Stimulated activated CD8-positive, alpha-beta memory T cell treated with anti-CD3 and anti-CD28 coated beads, Interleukin-7, amount 100 ng/mL, for 24 hours (primary cell): Measurements from ENCODE around the gene PPIL1.

Source experiments
- DNase-seq: peaks from one replicate; pipeline ENCODE4 v3.0.0-alpha.2; 2020; ENCODE audit warnings: low read depth

The PPIL1 gene

DNA sequence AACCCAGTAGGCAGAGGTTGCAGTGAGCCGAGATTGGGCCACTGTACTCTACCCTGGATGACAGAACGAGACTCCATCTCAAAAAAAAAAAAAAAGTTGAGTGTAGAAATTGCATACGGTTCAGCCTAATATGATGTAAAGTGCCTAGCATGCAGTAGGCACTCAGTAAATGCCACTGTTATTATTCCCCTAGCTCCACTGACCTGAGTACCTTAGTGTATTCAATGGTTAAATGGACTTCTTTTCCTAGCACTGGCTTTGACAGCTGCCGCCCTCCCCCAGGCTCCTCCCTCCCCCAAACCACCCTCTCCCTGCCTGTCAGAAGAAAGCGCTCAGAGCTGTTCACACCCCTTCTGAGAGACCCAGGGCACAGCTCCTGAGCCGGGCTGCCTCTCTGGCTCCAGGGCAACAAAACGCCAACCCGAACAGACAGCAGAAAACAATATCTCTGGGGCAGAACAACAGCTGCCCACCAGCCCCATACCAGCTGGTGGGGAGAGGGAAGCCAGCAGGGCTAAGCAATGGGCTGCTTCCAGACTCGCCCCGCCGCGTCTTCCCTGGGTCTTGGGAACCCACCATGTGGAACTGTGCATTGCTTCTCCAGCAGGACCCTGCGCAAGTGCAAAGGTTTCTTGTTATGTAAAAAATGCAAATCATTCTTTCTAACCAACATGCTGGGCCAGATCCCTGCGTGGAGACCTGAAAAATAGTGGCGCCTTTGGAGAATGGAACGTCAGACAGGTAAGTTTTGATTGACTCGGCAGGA is 39.8 kb downstream of the PPIL1 start:
- no peak for DNase-seq

DNA sequence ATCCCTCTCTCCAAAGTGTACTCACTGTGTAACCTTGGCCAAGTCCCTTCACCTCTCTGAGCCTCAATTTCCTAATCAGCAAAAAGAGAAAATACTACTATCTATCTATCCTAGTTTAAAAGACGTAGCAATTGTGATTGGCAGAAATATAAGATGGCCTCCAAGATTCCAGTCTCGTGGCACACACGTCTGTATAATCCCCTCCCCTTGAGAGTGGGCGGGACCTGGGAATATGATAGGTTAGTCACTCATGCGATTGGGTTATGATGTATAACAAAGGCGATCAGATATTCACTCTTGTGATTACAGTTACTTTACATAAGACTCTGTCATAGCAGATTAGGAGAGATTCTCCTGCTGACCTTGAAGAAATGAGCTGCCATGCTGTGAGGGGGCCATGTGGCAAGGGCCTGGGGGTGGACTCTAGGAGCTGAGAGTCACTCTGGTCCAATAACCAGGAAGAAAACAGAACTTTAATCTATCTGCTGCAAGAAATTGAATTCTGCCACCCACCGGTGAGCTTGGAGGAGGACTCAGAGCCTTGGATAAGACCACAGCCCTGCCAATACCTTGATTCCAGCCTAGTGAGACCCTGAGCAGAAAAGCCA is 41.3 kb downstream of the PPIL1 start:
- DNase-seq: no peak

GRCh38 chr6:36832313-36832712 is 42.3 kb downstream of the PPIL1 start:
- no peak for DNase-seq

- DNase-seq: no peak
Observed at GRCh38 chr6:36830577-36830976, 44.0 kb downstream of the PPIL1 start.

DNA sequence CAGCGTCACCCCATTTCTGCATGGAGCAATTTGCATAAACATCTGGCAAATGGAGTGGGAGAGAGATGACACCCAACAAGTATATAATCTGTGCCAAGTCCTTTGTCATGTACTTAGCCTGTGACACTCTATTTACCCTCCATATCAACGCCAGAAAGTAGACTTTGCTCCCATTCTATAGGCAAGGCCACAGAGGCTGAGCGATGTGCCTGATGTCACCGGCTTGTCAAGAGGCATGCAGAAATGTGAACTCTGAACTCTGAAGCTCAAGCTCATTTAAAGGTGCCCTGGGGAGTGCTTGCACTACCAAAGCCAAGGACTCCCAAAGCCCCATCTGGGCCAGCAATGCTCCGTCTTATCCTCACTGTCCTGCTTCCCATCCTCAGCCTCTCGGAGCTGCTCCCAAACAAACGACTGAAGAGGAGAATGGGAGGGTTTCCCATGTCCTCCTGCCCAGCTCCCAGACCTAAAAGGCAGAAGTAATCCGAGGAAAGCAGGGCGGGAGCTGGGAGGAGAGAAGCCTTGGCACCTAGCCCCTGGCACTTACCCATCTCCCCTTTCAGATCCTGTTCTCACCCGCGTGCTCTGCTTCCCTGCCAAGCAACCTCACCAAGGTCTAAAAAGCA is 44.6 kb downstream of the PPIL1 start:
- no peak for DNase-seq

- no peak for DNase-seq
Observed at GRCh38 chr6:36827261-36828079, 47.1 kb downstream of the PPIL1 start.

DNA sequence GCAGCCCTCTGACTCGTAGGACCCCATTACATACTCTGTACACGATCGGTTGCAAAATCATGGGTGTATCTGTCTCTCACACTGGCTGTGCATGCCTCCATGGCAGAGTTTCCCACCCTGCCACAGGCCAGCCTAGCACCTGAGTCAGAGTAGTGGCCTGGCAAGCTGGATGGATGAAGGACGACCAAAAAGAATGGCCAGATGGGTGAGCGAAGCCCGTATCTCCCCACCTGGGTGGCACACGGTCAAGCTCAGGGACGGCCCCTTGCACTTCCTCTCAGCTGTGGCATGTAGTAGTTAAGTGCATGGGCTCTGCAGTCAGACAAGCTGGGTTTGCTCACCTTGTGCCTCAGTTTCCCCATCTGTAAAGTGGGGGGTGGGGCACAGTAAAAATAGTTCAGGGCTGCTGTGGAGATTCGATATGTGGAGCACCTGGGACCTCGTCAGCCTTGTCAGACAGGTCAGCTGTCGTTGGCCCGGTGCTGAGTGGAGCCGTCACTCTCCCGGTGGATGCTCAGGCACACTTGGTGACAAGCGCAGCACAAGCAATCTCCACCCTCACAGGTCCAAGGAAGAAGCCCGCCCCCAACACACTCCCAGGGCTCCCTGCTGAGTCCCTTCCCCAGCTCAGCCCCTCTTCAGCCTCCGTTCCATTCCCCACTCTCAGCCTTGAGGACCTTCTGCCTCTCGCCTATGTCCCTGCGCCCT is 47.9 kb downstream of the PPIL1 start:
- no peak for DNase-seq

DNA sequence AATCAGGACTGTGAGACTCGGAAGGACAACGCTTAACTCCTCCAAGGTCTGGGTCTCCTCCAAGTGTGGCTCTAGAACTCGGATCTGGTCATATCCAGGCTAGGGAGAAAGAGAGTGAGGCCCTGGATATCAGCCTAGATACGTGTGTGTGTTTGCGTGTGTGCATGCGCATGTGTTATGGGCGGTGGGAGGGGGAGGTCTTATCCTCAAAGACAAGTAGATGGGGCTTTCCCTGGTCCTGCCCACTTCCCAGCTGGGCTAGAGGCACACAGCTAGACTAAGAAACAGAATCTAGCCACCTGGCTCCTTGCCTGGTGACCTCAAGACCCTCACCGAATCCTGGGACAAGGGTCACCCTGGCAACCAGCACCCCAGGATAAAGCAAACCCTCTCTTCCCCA is 48.6 kb downstream of the PPIL1 start:
- no peak for DNase-seq

- DNase-seq: no peak
Observed at GRCh38 chr6:36825452-36825851, 49.2 kb downstream of the PPIL1 start.

- no peak for DNase-seq
Observed at GRCh38 chr6:36824253-36824652, 50.4 kb downstream of the PPIL1 start.

DNA sequence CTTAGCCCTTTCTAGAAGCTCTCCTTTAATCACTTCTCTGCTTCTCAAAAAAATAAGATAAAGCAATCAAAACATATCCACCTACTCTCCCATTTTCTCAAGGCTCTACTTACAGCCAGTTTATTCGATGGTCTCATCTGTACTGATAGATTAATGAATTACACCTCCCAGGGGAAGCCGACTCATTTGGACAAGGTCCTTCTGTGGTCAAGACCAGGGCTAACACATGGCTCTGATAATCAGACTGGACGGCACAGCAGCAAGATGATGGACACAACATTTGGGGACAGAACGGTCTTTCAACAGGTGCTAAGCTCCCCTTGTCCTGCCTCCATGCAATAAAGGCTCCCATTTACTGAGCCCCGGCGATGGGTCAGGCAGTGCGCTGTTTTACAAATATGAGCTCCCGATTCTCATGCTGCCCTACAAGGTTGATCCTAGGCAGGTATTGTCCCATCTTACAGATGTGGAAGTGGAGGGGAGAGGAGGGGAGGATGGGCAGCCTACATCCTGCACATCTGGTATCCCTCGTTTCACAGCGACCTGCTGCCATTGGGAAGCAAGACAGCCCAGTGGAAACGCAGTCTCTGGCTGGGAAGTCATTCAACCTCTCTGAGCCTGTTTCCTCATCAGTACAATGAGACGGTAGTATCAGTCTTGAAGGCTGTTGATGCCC is 51.0 kb downstream of the PPIL1 start:
- no peak for DNase-seq

- DNase-seq: no peak
Observed at GRCh38 chr6:36822506-36823269, 51.9 kb downstream of the PPIL1 start.

DNA sequence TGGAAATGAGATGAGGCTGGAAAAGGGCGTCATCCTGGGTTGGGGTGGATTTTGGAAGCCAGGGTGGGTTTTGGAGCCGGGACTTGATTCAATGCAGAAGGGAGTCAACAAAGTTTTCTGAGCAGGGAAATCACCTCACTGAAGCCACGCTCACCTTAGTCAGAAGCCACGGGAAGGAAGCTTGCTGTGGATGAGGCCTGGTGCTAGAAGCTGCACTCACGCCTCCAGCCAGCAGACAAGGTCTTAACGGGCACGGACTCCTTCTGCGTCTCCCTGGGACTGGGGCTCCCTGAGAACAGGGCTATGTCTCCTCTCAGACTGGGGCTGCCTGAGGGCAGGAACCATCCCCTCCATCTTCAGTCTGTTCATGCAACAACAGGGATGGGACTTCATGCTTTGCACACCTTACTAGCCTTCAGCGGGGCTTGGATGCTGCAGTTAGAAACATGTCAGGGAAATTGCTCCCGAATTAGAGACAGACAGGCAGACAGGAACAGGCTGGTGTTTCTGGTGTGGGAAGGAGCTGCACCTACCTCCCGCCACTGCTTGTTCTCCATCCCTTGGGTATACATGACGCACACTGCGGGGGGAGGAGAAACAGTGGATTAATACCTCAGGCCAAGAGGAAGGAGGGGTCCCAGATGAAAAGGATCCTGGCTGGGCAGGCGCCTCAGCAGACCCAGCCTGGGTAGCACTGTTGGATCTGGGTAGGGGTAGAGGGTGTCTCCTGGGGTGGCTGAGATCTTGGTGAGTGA is 52.8 kb downstream of the PPIL1 start:
- DNase-seq: no peak

DNA sequence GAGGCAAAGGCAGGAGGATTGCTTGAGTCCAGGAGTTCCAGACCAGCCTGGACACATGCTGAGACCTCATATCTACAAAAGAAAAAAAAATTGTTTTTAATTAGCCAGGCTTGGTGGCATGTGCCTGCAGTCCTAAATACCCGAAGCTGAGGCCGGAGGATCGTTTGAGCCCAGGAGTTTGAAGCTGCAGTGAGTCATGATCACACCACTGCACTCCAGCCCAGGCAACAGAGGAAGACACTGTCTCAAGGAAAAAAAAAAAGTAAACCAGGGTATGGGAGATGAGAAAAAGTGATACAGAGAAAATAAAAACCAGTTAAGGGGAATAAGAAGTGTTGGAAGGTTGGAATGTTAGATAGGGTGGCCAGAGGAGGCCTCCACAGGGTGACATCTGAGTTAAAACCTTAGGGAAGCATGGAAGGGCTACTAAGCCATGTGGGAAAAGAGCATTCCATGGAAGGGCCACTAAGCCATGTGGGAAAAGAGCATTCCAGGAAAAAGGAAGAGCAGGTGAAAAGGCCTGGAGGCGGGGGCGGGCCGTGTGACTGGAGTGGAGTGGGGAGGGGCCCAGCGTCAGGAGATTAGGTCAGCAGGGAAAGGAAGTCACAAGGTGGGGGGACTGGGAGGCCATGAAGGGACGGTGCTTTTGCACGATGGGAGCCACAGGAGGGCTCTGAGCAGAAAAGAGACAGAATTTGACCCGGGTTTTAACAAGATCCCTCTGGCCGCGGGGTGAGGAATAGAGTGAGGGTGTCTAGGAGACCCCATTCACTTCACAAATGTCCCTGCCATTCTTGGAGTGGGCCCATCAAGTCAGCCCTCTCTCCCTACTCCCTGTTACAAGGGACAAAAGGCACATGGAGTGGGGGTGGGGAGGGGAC is 53.7 kb downstream of the PPIL1 start:
- no peak for DNase-seq

- no peak for DNase-seq
Observed at GRCh38 chr6:36818756-36819155, 55.8 kb downstream of the PPIL1 start.

DNA sequence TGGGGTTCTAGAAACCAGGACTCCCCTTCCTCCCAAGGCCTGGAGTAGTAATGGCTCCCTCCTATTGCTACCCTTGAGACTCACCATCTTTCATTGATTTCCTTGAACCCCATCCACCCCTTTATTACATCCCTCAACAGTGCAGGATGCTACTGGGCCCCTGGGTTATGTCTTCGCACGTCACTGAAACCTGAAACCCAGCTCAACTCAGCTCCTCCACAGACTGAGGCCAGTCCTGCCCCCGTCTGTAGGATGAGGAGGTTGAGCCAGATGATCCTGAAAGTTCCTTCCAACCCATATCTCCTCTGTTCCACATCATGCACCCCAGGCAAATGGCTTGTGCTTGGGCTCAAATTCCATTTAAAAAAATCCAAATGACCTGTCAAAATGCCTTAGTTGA is 56.8 kb downstream of the PPIL1 start:
- DNase-seq: no peak

DNA sequence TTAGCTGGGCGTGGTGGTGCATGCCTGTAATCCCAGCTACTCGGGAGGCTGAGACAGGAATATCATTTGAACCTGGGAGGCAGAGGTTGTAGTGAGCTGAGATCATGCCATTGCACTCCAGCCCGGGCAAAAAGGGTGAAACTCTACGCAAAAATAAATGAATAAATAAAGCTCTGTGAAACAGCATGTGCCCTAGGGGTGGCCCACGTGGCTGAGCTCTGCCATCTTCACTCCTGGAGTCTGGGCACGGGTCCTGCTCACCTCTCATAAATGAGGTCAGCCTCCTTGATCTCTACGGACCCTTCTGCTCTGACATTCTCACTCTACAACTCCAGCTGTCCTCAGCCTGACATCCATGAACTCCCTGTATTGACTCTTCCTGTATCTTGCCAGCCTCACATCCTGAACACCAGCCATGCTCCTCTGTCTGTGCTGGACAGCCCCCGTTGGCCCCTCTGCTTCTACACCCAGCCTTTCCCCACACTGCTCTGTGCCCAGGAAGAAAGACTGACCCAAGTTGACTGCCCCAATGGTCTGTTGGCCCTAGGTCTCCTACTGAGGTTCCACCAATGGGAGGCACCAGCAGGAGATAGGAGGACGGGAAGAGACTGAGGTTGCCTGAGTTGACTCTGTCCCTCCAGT is 57.3 kb downstream of the PPIL1 start:
- no peak for DNase-seq

GRCh38 chr6:36815962-36816735 is 58.5 kb downstream of the PPIL1 start:
- no peak for DNase-seq
